Nucleus accumbens (tissue), 56 donors: ENCODE results near the gene TP73.
A peak's percentile ranks its signal among the peaks of the same experiment; 100 is the strongest.

Experiments used
- DNase-seq, 56 donors: peaks; one replicate each; lab custom pipeline; 2025; lab: John Stamatoyannopoulos, UW

Gene TP73

GRCh38 chr1:3772715-3773571 is 120.6 kb downstream of the TP73 start, which contains the start of gene SMIM1:
Gene SMIM1, plus strand, starts transcription at chr1:3772749. Its CDS starts 2,625 bp downstream, at chr1:3775374.
- no peak for DNase-seq

DNA sequence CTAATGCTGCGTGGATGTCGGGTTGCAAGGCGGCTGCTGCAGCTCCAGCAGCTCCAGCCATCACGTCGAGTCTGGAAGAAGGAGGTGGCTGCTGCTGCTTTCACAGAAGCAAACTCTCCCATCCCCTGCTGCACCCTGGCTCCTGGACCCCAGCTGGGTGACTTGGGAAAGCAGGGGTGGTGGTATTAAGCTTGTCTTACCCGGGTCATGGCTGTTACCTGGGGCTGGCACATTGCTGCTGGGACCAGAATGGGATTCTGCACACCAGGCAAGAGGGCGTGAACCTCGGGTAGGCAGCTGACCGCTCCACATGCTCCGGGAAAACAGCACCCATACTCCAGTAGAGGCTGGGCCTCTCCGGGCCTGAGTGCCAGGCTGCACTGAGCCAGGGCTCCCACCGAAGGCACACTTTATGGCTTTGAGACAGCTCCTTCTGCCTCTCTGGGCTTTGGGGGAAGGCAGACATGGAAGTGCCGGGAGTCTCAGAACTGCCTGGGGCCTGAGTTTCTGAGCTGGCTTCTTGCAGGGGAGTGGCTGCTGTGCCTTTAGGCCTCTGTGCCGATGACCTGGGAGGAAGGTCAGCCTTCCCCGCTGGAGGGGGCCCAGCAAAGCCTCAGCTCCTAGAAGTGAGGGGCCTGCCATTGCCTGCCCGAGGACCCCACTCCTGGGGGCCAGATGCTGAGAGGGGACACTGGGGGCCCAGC is 121.4 kb downstream of the TP73 start:
- no peak for DNase-seq

- DNase-seq: peak in 10 of 56 donors; percentile 8 to 63 (median 21)
Measured at GRCh38 chr1:3774276-3774945, 122.1 kb downstream of the TP73 start.

- DNase-seq: no peak
Measured at GRCh38 chr1:3774946-3775489, 122.7 kb downstream of the TP73 start.

DNA sequence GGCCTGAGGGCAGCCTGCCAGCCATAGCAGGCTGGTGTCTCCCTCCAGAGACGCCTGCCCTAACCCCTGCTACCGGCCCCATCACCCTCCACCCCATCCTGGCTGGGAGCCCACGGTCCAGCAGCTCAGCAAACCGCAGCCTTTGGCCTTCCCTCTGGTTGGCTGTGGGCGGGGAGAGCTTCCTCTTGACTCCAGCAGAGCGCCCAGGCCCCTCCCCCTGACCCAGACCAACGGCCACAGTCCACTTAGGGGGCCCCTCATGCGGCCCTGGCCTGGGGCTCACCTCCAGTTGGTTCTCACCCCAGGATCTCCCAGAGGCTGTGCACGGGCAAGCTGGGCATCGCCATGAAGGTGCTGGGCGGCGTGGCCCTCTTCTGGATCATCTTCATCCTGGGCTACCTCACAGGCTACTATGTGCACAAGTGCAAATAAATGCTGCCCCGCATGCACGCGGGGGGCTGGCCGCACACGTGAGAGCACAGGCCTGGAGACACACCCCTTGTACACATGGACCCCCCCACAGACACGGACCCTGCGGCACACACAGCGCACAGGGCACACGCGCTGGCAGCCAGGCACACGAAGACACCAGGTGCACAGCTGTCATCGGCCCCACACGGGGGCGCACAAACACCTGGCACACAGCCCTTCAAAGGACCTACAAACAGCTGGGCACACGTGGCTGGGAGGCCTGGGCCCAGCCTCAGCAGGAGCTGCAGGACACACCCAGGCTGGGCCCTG is 123.3 kb downstream of the TP73 start:
- peak in 11 of 56 donors; percentile 4 to 63 (median 15) for DNase-seq

DNA sequence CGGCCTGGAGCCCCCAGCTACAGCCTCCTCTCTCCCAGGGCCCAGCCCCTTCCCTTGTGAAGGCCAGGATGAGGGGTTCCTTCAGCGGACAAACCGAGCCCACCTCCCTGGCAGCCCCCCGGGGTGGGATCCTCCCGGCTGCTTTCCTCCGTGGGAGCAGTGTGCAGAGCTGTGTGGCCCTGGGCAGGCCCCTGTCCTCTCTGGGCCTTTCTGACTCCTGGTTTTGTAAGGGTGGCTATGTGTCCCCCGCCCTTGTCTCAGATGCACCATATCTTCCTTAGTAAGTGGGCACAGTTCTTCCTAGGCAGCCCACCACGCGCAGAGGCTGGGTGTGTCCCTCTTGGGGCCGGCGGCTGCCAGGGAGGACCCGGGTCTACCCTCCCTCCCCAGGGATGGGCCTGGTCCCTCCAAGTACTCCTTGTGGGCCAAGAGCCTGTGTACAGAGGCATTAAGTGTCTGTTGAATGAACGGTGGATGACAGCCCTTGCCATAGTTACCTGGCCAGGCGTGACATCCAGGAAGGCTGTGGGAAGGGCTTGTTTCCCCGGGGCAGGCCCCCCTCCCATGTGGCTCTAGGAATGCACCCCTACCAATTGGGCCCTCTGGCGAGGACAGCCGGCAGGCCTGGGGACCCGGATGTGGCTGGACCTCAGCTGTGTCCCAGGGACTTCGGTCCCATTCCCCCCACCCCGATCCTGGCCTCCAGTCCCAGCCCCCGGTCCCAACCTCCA is 124.1 kb downstream of the TP73 start:
- DNase-seq: no peak

DNA sequence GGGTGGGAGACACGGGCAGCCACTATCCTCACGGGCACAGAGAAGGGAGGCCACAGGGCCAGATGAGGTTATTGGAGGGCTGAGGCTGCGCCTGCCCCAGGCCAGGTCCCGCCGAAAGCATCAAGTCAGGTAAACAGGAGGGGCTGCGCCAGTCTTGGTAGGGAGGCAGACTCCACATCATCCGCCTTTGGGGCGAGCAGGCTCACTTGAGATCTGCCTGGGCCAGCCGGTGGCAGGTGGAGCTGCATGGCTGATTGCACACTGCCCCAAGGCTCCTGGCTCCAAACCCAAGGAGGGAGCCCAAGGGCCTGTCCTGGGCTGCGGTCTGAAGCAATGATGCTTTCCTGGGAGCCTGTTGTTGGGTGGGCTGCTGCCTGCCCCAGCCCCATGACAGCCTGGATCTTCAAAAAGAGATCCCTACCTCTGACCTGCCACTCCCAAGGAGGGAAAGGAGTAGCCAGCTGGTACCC is 124.8 kb downstream of the TP73 start:
- no peak for DNase-seq

DNA sequence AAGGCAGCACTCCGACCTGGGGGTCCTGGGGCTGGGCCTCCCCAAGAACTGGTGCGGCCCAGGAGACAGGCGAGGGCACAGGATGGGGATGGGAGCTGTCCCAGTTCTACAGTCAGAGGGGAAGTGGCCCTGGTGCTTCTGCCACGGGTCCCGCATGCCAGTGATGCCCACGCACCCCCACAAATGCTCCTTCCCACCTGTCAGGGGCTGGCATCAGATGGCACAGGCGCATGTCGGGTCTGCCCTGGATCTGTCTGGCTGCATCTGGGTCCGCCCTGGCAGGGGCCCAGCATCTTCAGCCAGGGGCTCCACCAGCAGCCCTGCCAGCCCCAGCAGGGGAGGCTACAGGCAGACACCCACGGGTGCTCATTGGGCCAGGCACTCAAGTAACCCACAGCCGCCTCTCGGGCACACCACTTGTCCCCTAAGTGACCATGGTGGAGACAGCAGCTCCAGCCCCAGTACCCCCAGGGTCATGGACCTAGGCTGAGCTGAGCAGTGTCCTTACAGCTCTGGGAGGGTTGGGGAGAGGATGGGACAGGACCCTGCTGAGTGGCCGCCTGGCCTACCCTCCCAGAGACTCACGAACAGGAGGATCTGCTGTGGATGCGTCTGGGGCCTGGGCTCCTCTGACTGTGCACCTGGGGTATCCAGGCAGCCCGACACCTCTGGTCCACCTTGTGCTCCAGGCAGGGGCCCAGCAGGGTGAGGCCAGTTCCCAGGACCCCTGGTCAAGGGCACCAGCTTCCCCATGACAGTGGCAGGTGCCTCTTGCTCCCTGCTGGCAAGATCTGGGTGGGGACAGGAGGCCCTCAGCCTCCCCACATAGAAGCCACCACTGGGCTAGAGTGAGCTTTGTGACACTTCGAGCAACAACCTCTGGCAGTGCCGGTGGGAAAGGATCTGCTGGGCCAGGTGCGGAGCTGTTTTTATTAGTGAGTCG is 125.6 kb downstream of the TP73 start:
- DNase-seq: no peak

- no peak for DNase-seq
Measured at GRCh38 chr1:3778590-3779264, 126.4 kb downstream of the TP73 start.

DNA sequence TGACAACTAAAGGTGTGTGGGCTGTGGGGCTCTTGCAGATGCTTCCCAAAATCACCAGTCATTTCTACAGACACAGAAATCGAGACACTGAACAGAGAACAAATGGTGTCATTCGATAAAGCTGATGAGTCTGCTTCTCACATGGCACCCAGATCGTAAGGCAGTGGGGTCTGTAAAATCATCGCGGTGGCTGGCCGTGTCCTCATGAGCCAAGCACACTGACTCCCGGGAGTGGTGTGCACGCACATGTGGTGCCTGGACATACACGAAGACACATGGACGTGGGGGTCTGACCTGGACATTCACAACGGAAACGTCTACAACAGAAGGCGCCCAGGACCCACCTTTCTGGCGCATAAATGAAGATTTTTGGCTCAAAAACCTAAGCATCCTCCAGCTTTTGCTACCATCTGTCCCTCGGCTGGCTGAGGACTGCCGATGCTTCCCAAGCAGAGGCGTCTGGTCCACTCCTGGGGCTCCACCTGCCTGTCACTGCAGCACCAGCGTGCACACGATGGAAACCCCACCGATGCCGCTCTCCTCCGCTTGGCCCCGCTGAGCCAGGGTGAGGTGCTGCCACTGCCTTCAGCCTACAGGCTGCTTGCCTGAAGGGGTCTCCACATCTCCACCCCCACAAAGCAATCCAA is 127.1 kb downstream of the TP73 start:
- DNase-seq: no peak

DNA sequence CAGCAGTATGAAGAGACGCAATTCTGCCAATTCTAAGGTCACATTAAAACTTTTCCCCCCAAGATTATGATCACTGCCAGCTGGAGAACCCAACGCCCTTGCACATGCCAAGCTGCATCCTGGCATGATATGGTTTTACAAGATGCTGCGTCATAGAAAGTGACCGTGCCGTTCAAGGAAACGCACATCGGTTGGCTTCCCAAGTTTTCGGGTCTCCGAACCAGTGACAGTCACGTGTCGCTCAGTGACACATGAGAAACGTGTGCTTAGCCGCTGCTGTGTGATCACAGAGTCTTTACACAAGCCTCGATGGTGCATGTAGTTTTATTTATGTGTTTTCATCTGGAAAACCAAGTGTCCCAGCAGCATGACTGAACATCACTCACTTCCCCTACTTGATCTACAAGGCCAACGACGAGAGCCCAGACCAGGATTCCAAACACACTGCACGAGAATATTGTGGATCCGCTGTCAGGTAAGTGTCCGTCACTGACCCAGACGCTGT is 127.6 kb downstream of the TP73 start:
- no peak for DNase-seq

GRCh38 chr1:3780901-3781300 is 128.6 kb downstream of the TP73 start:
- DNase-seq: no peak

- DNase-seq: peak in 1 of 56 donors; percentile 13
Measured at GRCh38 chr1:3783651-3784474, 131.5 kb downstream of the TP73 start.

- DNase-seq: no peak
Measured at GRCh38 chr1:3785045-3785444, 132.7 kb downstream of the TP73 start.

- DNase-seq: no peak
Measured at GRCh38 chr1:3785456-3786157, 133.3 kb downstream of the TP73 start.
